ENCODE measurements around the gene BRD7.

The BRD7 gene

DNA sequence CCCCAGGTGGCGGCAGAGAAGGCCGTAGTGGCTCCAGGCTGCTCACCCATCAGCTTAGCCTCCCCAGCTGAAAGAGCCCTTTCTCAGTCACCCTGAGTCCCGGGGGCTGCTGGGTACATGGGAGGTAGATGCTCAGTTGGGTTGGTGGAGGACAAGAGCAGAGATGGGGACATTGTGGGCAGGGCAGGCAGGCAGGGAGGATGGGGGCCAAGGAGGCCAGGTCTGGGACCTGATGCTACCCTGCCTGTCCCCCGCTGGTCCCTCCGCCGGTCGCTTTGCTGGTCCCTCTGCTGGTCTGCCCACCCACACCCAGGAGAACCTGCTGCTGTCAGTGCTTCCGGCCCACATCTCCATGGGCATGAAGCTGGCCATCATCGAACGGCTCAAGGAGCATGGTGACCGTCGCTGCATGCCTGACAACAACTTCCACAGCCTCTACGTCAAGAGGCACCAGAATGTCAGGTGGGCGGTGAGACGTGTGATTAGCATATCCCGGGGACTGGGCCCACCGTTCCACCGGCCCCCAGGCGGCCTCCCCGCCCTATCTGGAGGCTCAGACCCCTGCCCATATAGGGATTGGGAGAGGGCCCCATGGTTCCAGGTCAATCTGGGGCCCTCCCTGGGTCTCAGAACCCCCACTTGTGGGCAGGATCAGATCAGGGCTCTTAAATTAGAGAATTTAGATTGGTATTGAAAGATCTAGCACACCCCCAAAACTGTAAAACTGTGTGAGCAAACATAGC, 75.6 kb downstream of the BRD7 start:
- DNase-seq (ENCODE audit: extremely low read depth in 1 of 2, low read depth in 1 of 2): no peak

DNA sequence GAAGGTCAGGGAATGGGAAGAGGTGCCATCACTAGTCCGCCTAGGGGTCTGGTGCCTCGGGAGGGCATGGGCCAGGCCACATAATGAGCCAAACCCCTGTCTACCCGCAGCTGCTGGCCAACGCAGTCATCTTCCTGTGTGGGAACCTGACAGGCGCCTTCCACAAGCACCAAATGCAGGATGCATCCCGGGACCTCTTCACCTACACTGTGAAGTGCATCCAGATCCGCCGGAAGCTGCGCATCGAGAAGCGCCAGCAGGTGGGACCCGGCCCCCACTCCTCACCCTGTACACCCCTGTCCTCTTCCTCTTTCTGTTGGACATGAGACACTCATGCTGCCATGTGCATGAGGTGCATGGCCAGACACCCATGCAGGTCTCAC, 76.2 kb downstream of the BRD7 start:
- DNase-seq (ENCODE audit: extremely low read depth in 1 of 2, low read depth in 1 of 2): no peak

DNA sequence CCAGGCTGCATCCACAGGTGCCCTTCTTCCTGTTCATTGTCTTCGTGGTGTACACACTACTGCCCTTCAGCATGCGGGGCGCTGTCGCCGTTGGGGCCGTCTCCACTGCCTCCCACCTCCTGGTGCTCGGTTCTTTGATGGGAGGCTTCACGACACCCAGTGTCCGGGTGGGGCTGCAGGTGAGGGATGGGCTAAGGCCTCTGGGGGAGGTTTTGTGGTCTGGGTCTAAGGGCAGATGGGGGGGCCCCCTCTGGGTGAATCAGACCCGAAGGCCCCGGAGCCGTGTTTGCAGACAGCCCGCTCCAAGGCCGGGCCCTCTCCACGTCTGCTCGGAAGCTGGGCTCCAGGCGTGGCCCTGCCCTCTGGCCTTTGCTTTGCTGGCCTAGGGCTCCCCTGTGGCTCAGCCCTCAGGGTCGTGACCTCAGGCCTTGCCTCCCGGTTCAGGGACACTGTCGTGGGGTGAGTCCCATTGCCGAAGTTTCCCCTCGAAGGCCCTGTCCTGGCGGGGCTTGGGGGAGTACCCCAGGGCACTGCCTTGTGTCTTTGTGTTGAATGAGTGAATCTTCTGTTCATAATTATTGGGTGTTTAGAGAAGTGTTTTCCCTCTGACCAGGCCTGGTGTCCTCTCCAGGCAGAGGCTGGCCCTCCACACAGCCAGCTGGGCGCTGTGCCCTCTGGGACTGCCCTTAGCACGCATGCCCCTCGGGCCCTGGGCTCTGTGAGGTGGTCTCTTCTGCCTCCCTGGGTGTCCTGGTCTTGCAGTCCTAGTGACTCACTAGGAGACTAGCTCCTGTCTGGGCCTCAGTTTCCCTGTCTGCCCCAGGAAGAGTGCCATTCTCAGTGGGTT, 76.8 kb downstream of the BRD7 start:
- no peak for DNase-seq (ENCODE audit: extremely low read depth in 1 of 2, low read depth in 1 of 2)

DNA sequence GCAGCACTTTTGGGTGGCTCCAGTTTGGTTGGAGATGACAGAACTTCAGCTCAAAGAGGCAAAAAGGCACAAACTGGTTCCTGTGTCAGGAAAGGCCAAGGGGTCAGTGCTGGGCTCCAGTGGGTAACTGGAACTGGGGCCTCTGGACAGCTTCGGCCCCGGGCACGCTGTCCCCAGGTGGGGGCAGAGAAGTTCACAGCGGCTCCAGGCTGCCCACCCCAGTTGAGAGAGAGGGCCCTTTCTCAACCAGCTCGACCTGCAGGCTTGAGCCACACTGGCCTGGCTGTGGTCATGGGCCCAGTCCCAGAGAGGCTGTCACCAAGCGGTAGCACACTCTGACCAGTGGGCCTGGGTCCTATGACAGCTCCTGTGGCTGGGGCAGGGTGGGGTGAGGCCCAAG, 77.9 kb downstream of the BRD7 start:
- DNase-seq (ENCODE audit: extremely low read depth in 1 of 2, low read depth in 1 of 2): no peak

DNA sequence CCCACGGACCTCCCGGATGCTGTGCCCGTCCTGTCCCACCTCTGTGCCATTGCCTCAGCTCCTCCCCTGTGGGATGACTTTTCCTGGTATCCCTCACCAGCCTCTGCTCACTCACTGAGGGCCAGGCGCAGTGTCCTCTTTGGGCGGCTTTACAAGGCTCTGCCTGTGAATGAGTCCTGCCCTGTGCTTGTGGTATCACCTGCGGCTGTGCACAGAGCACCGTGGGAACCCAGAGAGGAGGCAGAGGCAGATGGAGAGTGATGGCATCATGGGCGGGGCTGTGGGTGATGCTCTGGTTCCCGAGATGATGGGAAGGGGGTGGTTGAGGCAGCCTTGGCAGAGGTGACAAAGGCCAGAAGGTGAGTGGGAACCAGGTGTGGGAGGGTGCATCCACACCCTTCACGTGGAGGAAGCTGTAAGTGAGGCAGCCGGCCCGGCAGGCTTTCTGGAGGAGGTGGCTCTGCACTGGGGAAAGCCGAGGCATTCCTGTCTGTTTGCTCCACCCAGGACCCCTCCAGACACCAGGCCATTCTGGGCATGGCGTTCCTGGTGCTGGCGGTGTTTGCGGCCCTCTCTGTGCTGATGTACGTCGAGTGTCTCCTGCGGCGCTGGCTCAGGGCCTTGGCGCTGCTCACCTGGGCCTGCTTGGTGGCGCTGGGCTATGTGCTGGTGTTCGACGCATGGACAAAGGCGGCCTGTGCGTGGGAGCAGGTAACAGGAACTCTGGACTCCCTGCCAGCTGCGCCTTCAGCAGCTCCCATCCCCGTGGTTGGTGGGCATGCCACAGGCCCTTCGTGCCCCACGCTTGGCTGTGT, 78.6 kb downstream of the BRD7 start:
- DNase-seq (ENCODE audit: extremely low read depth in 1 of 2, low read depth in 1 of 2): no peak

DNA sequence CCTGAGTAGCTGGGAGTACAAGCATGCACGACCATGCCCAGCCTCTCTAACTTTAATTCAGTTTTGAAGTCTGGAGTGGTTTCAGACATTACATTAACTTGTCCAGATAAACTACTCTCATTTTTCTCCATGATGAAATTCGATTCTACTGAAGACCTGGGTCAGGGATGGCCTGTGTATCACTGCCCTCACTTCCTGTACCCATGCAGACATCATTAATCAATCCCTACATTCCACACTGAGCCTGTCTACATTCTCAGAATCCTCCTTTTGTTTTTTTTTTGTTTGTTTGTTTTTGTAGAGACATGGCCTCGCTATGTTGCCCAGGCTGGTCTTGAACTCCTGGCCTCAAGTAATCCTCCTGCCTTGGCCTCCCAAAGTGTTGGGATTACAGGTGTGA, 79.9 kb downstream of the BRD7 start:
- DNase-seq (ENCODE audit: extremely low read depth in 1 of 2, low read depth in 1 of 2): no peak

DNA sequence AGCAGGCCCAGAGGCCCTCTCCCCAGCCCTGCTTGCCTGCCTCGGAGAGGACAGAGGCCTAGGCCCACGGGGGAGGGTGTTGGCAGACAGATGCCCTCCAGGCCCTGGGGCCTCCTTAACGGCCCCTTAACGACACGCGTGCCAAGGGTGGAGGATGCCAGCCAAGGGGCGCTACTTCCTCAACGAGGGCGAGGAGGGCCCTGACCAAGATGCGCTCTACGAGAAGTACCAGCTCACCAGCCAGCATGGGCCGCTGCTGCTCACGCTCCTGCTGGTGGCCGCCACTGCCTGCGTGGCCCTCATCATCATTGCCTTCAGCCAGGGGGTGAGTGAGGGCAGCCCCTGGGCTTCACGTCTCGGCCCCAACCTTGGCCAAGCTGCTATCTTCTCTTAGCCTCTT, 80.8 kb downstream of the BRD7 start:
- no peak for DNase-seq (ENCODE audit: extremely low read depth in 1 of 2, low read depth in 1 of 2)

DNA sequence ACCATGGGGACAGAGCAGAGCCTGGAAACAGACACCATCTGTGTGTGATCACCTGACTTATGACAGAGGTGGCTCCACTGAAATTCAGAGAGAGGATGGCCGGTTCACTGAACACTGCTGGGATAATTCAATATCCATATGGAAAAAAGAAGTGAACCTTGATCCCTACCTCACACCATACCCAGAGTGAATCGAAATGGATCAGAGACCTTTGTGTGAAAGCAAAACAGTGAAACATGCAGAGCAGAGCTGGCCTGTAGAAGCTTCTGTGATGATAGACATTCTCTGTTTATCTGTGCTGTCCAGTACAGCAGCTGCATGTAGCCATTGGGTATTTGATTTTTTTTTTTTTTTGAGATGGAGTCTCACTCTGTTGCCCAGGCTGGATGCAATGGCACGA, 82.1 kb downstream of the BRD7 start:
- no peak for DNase-seq (ENCODE audit: extremely low read depth in 1 of 2, low read depth in 1 of 2)

DNA sequence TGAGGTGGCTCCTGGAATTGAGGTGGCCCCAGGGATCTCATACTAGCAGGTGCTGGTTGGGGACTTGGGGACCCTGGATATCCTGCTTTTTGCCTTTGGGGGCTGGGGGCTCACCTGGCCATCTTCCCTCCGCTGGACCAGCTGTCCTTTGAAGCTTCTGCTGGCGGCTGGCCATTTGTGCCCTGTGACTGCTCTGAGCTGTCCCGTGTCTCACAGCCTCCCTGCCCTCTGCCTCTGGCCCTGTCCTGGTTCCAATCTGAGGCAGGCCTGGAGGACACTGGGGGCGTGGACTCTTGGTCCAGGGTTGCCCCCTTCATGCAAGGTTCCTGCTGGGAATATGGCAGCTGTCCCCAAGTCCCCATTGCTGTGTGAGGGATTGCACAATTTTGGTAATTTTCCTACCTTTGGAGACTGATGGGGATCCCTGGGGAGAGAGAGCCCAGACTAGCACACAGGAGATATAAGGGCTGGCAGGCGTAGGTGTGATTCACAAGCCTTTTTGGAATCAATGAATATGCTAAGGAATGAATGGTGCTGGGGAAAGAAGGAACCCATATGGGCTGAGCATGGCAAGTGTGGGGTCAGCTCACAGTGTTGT, 83.3 kb downstream of the BRD7 start:
- DNase-seq (ENCODE audit: extremely low read depth in 1 of 2, low read depth in 1 of 2): no peak

DNA sequence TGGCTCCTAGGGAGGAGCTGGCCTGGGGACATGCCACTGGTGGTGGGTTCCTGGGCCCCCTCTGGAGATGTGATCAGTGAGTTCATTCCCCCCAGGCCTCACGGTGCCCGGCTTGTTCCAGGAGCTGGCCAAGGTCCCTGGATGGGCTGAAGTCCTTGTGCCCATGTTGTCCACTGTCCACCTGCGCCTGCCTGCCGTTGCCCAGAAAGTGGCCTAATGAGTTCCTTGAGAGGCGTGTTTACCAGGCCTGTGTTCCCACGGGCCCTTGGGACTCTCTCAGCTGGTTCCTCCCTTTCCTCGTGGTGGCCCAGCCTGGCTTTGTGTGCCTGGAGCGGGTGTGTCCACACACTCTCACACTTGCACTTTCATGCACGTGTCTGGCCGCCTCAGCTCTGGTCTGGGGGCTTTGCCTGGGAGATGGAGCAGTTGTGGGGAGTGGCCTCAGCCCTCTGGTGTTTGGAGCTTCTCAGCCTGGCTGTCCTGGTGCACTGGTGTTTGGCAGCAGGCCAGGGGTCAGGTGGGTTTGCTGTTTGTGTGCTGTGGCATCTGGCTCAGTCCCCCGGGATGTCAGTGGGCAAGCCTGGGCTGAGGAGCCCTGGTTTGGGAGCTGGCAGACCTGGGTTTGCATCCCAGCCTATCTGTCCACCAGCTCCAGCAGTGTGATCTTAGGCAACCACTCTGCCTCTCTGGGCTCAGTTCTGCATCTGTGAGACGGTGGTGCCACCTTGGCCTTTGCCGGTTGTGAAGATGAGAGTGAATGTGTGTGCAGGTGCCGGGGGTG, 84.5 kb downstream of the BRD7 start:
- no peak for DNase-seq (ENCODE audit: extremely low read depth in 1 of 2, low read depth in 1 of 2)

DNA sequence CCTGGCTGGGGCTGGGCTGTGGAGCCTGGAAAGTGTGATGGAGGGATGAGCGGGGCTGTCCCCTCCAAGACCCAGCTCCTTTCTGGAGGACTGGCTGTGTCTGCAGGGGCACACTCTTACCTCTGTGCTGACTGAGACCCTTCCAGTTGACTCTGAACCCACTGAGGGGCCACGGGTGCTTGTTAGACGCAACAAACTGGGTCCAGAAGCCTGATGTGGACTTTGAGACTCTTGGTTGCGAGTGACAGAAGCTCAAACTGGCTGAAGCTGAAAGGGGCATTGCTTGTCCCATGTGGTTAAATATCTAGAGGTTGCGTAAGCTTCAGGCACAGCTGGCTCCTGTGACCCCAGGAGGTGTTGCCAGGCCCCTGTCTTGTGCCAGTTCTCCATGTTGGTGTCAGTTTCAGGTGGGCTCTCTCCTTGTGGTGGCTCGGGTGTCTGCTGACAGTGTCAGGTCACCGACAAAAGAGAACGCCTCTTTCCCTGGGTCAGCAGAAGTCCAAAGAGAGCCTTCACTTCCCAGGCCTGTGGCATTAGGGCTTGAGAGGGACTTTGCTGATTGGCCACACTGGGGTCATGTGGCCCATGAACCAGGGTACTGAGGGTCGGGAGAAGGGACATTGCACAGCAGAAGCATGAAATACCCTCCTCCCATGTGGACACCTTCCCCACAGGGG, 85.7 kb downstream of the BRD7 start:
- no peak for DNase-seq (ENCODE audit: extremely low read depth in 1 of 2, low read depth in 1 of 2)

DNA sequence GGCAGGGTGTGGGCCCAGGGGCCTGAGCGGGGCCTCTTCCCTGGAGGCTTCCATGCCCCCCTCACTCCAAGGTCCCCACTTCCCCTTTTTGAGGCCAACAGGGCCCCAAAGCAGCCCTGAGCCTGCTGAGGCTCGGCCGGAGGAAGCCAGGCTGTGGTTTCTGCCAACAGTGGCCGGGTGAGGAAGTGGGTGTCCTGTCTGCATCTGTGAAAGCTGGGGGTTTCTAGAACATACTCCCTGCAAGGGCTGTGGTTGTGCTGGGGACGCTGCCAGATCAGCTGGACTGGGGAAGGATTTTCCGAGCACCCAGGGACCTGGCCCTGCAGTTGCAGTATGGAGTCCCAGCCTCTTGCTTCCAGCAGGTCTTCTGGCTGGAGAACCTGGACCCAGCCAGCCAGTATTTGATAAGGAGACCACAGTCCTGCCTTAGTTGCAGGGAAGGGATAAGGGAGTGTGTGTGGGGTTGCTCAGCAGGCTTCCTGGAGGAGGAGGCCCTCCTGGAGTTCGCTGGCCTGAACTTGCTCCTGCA, 86.7 kb downstream of the BRD7 start:
- DNase-seq (ENCODE audit: extremely low read depth in 1 of 2, low read depth in 1 of 2): no peak

DNA sequence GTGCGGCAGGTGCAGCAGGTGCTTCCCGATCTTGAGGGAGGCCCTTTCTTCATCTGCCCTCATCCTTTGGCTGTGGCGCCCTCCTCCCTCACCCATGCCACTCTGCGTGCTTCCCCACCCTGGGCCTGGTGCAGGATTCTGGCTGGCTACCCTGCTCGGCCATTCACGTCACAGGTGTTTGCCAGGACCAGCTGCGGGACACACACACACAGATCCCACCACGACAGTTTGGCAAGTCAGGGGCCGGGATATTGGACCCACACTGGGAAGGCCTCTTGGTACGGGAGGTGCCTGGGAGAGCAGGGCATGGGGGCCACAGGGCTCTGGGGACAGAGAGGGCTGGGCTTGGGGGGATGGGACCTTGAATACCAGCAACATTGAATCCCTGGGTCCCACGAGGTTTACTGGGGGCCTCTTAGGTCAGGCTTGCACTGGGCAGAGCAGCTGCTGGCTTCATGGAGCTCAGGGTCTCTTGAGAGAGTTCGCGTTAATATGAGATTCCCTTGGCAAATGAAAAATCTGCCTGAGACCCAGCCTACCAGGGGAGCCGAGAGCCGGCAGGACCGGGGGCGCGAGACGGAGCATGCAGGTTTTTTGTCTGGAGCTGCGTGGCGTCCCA, 87.3 kb downstream of the BRD7 start:
- no peak for DNase-seq (ENCODE audit: extremely low read depth in 1 of 2, low read depth in 1 of 2)

DNA sequence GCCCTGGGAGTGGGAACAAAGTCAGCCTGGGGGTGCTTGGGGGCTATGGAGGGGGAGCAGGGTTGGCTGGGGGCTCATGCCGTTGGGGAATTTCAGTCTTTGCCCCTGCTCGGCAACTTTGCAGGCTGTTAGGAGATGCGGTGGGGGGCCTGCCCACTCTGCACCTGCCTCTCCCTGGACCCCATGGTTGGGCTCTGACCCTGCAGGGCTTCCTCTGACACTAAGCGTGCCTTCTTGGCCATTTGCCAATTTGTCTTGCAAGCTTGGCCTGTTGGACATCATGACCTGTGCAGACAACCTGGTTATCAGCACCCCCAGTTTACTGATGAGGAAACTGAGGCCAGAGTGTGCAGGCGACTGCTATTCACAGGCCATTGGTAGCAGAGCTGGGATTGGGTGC, 87.9 kb downstream of the BRD7 start:
- no peak for DNase-seq (ENCODE audit: extremely low read depth in 1 of 2, low read depth in 1 of 2)

DNA sequence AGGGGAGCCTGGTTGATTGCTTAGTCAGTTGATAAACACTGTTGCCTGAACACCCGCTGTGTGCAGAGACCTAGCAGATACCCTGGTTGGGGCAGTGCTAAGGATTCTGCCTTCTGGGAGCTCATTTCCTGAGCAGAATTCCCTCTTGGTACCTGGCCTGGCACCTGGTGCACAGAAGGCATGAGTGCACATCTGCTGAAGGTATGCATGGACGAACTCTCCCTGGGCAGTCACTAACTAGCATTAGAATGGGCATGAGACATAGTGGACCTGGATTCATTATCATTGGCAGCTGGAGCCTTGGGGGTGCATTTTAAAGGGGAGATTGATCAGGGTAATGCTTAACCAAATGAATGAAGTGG, 89.3 kb downstream of the BRD7 start:
- DNase-seq (ENCODE audit: extremely low read depth in 1 of 2, low read depth in 1 of 2): no peak

DNA sequence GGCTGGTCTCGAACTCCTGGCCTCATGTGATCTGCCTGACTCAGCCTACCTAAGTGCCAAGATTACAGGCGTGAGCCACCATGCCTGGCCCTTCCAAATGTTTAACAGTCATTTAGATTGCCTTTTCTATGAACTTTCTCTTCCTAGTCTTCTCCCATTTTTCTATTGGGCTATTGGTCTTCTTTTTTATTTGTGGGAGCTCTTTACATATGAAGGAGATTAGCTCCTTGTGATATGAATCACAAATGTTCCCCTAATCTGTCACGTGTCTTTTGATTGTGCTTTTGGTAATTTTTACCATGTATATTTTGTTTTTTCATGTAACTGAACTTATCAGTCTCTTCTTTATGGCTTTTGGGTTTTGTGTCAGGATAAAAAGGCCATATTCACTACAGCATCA, 90.5 kb downstream of the BRD7 start:
- DNase-seq (ENCODE audit: extremely low read depth in 1 of 2, low read depth in 1 of 2): no peak

DNA sequence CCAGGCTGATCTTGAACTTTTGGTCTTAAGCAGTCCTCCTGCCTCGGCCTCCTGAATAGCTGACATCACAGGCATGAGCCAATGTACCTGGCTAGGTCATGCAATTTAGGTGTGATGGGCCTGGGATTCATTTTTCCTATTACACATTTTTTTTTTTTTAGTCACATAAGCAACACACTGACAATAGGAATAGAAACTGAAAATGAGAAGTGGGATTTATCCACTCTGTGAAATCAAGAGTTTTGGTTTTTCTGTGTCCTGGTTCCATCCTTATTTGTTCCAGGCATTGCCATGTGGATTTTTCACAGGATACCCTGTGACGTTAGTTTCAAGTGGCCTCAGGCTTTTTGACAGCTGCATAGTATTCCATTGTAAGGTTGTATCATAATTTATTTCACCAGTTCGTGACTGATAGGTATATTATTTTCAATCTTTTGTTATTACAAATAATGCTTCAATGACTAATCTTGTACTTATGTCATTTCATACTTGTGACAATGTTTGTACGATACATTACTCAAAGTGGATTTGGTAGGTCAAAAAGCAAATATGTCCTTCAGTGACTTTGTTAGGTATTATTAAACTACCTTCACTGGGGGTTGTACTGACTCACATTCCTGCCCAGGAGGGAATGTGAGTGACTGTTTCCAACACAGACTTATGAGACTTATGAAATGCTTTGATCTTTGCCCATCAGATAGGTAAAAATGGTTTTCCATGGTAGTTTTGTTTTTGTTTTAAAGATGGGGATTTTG, 91.8 kb downstream of the BRD7 start:
- DNase-seq (ENCODE audit: extremely low read depth in 1 of 2, low read depth in 1 of 2): no peak

DNA sequence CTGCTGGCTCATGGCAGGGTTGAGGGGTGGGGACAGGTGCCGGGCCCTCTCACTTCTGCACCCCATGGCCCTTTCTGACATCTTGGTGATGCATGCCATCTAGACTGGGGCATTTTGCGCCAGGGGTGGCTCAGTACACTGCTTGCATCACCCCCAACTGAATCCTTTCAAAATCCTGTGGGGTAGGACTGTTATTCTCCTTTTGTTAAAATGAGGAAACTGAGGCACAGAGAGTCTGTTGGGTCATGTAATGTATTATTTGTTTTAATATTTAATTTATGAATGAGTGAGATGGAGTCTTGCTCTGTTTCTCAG, 92.5 kb downstream of the BRD7 start:
- DNase-seq (ENCODE audit: extremely low read depth in 1 of 2, low read depth in 1 of 2): no peak
